Kidney glomerular epithelial cell (primary cell): ENCODE results near the gene CECR2.

Experiments
- DNase-seq: peaks from one replicate; lab custom pipeline; 2025; lab: John Stamatoyannopoulos, UW

CECR2 gene

GRCh38 chr22:17369439-17370025, at the start of gene CECR2:
TSS of gene CECR2 (plus strand) at chr22:17369460. CDS start at chr22:17369784, 324 bp downstream.
- DNase-seq = no peak

DNA sequence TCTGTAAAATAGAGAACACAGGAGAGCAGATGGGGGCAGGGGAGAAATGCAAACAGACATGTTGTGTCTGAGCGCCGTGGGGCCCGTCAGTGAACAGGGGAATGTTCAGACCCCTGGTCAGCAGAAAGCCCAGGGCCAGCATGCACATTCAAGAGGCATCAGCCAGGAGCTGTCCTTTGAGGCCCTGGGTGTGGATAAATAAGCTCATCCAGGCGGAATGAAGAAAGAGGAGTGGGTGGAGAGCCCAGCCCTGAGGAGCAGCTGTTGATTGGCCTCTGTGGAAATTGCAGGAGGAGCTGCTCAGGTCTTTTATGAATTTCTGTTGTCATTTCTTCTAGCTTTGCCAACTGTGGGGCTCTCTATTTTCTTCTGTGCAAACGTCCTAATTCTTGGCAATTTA, 49.7 kb upstream of the CECR2 start:
- DNase-seq = no peak

DNA sequence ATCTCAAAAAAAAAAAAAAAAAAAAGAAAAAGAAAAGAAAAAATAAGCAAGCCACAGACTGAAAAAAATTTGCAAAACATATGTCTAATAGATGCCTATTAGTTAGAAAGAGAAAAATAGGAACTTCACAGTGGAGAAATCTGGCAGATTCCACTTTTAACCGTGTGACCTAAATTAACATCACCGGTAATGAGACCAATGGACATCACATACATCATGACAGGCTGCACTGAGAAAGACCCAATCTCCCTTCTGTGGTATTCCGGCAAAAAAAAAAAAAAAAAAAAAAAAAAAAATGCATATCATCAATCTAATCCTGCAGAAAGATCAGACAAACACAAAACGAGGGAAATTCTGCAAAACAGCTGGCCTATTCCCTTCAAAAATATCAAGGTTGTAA, 46.7 kb upstream of the CECR2 start:
- no peak for DNase-seq

DNA sequence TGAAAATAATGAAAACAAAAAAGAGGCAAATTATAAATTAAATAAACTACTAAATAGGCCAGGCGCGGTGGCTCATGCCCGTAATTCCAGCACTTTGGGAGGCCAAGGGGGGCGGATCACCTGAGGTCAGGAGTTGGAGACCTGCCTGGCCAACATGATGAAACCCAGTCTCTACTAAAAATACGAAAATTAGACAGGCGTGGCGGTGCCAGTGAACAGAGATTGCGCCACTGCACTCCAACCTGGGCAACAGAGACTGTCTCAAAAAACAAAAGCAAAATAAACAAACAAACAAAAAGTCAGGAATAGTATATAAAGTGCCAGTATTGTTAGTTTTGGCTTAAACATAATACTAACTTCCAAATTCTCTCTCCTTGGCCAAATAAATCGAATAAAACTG, 37.6 kb upstream of the CECR2 start:
- DNase-seq = no peak

DNA sequence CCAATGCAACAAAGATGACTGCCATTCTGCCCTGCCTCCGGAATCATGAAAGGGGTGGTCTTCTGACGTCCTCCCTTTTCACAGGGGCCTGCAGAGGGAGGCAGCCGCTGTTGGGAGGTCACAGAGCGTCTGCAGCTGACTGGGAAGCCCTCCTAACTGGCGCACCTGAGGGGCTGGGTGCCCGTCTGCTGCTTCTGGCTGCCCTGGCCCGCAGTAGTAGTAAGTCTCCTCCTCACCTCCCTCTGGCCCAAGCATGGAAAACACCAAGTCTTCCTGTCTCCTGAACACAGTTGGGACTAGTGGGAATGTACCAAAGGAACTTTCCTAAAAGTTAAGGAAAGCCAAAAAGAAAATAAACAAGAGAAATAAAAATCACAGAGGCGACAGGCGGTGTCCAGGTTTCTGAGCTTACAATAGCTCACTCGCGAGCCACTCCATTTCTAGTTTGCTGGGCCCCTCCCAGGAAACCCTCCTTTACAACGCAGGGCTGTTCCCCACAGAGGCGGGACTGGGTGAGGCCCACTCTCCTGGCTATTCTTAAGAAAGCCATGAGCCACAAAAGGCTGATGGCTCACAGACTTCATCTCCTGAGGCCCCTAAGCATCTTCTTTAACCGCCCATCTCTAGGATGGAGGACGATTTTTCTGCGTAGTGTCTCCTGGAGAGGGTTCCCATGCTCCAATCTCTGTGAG, 37.0 kb upstream of the CECR2 start:
- DNase-seq = no peak

DNA sequence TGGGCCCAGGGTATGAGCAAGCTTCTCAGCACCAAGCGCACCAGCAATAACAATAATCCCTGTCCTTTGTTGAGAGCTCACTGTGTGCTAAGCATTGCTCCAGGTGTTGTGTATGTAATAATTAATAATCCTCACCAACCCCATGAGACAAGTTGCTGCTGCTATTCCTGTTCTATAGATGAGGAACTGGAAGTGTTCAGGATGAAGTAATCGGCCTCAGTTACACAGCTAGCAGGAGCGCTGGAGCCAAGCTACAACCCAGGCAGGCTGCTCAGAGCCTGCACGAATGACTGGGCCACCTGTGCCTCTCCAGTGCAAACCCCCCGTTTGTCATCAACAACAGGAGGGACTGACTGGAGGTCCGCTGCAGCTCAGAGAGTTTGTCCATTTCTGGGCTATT, 35.2 kb upstream of the CECR2 start:
- DNase-seq = no peak

DNA sequence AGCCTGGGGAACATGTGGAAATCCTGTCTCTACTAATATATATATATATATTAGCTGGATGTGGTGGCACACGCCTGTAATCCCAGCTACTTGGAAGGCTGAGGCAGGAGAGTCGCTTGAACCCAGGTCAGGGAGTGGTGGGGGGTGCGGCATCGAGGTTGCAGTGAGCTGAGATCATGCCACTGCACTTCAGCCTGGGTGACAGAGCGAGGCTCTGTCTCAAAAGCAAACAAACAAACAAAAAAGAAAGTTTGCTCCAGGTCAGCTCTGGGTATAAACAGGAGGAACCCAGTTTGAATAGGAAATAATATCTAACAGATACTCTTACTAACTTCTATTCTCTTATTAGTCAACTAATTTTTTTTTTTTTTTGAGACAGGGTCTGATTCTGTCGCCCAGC, 34.3 kb upstream of the CECR2 start:
- no peak for DNase-seq

GRCh38 chr22:17336061-17336460, 33.2 kb upstream of the CECR2 start:
- DNase-seq = no peak

GRCh38 chr22:17337639-17338038, 31.6 kb upstream of the CECR2 start:
- no peak for DNase-seq

GRCh38 chr22:17339095-17339693, 30.1 kb upstream of the CECR2 start:
- no peak for DNase-seq

GRCh38 chr22:17342361-17342760, 26.9 kb upstream of the CECR2 start:
- DNase-seq = no peak

DNA sequence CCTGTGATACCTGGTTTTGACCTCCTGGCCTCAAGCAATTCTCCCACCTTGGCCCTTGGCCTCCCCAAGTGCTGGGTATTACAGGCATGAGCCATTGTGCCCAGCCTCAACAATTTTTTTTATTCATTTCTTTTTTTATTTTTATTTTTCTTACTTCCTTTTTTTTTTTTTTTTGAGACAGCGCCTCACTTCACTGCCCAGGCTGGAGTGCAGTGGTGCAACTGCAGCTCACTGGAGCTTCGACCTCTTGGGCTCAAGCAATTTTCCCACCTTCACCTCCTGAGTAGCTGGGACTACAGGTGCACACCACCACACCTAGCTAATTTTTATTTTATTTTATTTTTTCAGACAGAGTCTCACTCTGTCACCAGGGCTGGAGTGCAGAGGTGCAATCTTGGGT, 25.5 kb upstream of the CECR2 start:
- DNase-seq = no peak

DNA sequence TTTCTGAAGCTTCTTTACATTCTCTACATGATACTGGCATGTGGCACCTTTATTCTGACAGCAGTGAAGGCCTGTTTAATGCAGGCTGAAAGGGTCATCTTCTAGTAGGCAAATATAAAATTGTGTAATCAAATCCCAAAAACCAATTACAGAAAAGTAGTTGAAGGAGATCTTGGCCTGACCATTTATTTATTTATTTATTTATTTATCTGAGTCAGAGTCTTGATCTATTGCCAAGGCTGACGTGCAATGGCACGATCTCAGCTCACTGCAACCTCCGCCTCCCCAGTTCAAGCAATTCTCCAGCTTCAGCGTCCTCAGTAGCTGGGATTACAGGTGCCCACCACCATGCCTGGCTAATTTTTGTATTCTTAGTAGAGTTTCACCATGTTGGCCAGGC, 22.7 kb upstream of the CECR2 start:
- no peak for DNase-seq

- no peak for DNase-seq
Measured at GRCh38 chr22:17347724-17348123, 21.5 kb upstream of the CECR2 start.

DNA sequence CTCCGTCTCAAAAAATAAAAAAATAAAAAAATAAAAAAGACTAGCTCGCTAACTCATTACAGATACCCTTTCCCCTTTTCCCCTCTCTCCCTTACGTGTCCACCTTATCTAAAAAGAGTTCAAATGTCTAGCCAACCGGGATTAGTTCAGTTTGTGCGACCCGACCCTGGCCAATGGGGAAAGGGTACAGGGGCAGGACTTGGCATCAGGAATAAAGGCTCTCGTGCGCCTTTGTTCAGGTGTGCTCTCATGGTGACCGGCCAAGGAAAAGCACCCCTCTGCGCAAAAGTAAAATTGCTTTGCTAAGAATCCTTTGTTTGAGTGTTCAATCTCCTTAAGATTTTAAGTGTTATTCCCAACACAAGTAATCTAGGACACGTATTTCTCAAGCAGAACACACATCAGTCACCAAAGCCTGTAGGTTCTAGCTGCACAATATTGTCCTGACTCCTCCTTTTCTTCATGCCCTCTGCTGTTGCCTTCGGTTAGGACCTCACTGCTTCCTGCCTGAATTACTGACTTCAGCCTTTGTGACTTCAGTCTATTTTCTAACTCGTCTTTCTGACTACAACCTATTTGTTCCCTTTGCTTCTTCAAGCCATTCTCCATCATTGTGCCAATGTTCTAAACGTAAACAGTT, 20.7 kb upstream of the CECR2 start:
- no peak for DNase-seq

DNA sequence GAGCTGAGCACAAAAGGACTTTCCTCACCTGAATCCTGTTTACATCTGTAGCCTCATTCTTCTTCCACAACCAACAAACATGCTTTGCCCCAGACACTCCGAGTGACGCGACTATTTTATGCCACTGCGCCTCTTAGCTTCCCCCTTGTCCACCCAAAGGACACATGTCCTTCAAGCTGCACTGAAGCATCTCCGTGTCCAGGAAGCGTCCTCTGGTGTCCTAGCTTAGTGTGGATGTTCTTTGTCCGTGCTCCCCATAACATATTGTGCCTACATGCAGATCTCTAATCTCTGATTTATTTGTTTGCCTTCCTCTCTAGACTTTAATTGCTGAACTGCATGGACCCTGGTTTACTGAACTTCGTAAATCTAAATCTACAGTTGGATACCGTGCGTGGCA, 20.1 kb upstream of the CECR2 start:
- no peak for DNase-seq

DNA sequence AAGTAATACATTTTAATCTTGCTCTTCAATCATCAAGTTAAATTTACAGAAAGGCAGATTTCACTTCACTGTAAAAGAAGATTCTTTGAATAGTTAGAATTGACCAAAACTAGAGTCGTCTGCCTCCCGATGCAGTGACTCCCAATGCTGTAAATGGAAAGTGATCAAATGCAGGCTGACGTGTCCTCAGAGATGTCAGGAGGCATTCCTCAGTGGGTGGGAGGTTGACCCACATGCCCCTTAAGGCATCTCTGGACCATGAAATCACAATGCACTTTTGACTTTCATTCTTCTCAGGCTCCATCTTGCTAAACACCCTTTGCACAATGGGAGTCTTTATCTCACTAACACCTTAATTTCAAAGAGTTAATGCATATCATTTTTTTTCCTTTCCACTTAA, 19.0 kb upstream of the CECR2 start:
- DNase-seq = peak; percentile 36

DNA sequence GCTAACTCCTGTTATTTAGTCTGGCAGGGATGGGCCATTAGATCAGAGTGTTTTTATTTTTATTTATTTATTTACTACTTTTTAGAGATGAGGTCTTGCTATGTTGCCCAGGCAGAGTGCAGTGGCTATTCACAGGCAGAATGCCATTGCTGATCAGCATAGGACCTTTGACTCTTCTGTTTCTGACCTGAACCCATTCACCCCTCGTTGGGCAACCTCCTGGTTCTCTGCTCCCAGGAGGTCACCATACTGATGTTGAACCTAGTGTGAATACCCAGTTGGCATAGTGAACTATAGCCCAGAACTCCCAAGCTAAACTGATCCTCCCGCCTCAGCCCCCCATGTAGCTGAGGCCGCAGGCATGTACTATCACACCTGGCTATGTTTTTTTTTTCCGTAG, 16.5 kb upstream of the CECR2 start:
- no peak for DNase-seq

- no peak for DNase-seq
Measured at GRCh38 chr22:17357688-17358087, 11.6 kb upstream of the CECR2 start.

DNA sequence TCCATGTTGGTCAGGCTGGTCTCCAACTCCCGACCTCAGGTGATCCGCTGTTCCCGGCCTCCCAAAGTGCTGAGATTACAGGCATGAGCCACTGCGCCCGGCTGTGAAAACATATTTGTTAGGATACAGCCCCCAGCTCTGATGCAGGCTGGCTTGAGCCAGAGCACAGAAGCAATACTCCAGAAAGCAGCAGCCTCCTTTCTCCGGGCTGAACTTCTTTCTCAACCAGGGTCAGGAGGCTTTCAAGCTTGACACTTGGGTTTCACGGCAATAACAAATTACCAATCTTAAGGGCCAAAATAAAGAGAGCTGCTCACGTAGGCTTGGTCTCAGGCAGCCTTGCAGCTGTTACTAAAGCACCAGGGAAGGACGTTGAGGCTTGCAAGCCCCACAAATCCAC, 10.8 kb upstream of the CECR2 start:
- no peak for DNase-seq

GRCh38 chr22:17359501-17359900, 9.8 kb upstream of the CECR2 start:
- no peak for DNase-seq

- DNase-seq = no peak
Measured at GRCh38 chr22:17366329-17366728, 2.9 kb upstream of the CECR2 start.

DNA sequence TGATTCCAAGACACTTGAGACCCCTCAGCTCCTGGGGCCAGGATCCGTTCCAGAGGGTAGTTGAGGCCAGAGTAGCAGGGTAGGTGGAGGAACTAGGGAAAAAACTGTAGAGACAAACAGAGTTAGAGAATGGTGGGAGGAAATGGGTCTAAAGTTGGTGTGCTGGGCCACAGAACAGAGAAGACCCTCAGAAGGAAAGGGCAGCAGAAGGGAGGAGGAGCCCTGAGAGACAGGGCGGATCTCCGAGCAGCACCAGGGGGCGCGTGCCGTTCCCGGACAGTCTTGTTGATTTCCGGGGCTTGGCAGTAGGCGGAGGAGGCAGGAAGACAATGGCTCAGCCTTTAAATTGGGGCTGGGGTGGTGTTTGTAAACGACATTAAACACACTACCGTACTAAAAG, 2.4 kb upstream of the CECR2 start:
- no peak for DNase-seq
